ENCODE results near the gene CLSTN2. TPM values are rescaled to one million over a fixed set of nuclear protein-coding genes. Genes with fewer than 3 reads are reported as not detected.
A peak's percentile ranks its signal among the peaks of the same experiment; 100 is the strongest.

The CLSTN2 gene
- total and polyA plus RNA-seq, 2 of the 4 experiments (the other 2 are of a cell fraction): under 0.01 to 0.07 TPM

- no CpG with 5 or more reads among the region's 4 CpGs for WGBS, 2 experiments (ENCODE audit: extremely low coverage in 2 of 2, insufficient read length in 1 of 2)
- Histone ChIP-seq H2AK5ac (ENCODE audit: low read depth, low read length) (no peak overlapping the region), H3K4me2 (ENCODE audit: low read depth, low read length) (no peak overlapping the region), H4K20me1 (ENCODE audit: insufficient read depth, low read length) (no peaks in the 10 kb centered on the region), H3K14ac (replicated peaks; ENCODE audit: low read depth, low read length) (no peak overlapping the region), H3K27ac (ENCODE audit: insufficient read depth, low read length) (no peak overlapping the region), H3K4me3 (ENCODE audit: insufficient read depth, low read depth, low read length) (no peak overlapping the region), H4K5ac (ENCODE audit: low read depth, low read length) (no peak overlapping the region), H2BK120ac (ENCODE audit: low read depth, low read length) (no peak overlapping the region), H3K23ac (ENCODE audit: low read depth, low read length) (no peak overlapping the region), H2BK20ac (ENCODE audit: low read depth, low read length) (no peak overlapping the region), H3K9me3 (ENCODE audit: control insufficient read depth, insufficient read depth, low read length) (no peaks in the 10 kb centered on the region), H2AFZ (replicated peaks; ENCODE audit: low read length, poor library complexity) (no peak overlapping the region), H4K91ac (ENCODE audit: insufficient read depth, low read depth, low read length) (no peak overlapping the region), H3K56ac (ENCODE audit: extremely low read depth, insufficient read depth, low read length) (no peak overlapping the region), H2BK15ac (ENCODE audit: low read depth, low read length) (no peak overlapping the region), H2BK5ac (ENCODE audit: low read depth, low read length, poor library complexity, severe bottlenecking) (no peak overlapping the region), H3K4me1 (ENCODE audit: control insufficient read depth, insufficient read depth, low read length) (no peaks in the 10 kb centered on the region), H3K18ac (ENCODE audit: low read depth, low read length) (no peak overlapping the region), H3K9me1 (ENCODE audit: insufficient read depth, low read length) (no peaks in the 10 kb centered on the region), H4K8ac (ENCODE audit: low read depth in 2 of 2, low read length in 2 of 2) (no peak overlapping the region), H2AK9ac (replicated peaks; ENCODE audit: low read depth, low read length, poor library complexity) (no peak overlapping the region), H3K4ac (ENCODE audit: low read depth, low read length) (no peak overlapping the region), H3K36me3 (ENCODE audit: control insufficient read depth, insufficient read depth, low read length) (no peaks in the 10 kb centered on the region), H3K27me3 (ENCODE audit: control insufficient read depth, insufficient read depth, low read length) (no peaks in the 10 kb centered on the region), H3K79me1 (ENCODE audit: low read depth in 1 of 2, low read length in 2 of 2) (no peaks in the 10 kb centered on the region), H3K9ac (ENCODE audit: low read depth, low read length) (no peak overlapping the region)
- no TSS peak for BruUV-seq (replicated peaks)
- in situ Hi-C loops (cut with MboI; ENCODE audit: low sequenced_read_pairs) (no loop called here), intact Hi-C loops (cut with micrococcal nuclease) (no loop called here), dilution Hi-C loops (cut with HindIII; ENCODE audit: low sequenced_read_pairs, unreplicated experiment) (no loop called here)
- ChIA-PET CTCF (no interaction called here), POLR2A (ENCODE audit: unreplicated experiment) (no interaction called here)
- ATAC-seq (ENCODE audit: low read depth) (no peak), DNase-seq (peak; percentile 2)
- TF ChIP-seq RCOR1 (IDR thresholded peaks at IDR 0.05; ENCODE audit: insufficient replicate concordance, low read length) (no peak), POLR2A (IDR thresholded peaks at IDR 0.05; ENCODE audit: low read depth, low read length) (no peak), FOS (IDR thresholded peaks at IDR 0.05; ENCODE audit: low read depth, low read length) (no peak), BHLHE40 (IDR thresholded peaks at IDR 0.05; ENCODE audit: low read depth, low read length) (no peak), CTCF (conservative IDR thresholded peaks at IDR 0.05; ENCODE audit: low read depth, low read length) (no peak)
These were observed 650.8 kb downstream of the CLSTN2 start for GRCh38 chr3:140585828-140586227.

All from IMR-90 (cell line).